ENCODE results near the gene CCL16.

Gene CCL16

DNA sequence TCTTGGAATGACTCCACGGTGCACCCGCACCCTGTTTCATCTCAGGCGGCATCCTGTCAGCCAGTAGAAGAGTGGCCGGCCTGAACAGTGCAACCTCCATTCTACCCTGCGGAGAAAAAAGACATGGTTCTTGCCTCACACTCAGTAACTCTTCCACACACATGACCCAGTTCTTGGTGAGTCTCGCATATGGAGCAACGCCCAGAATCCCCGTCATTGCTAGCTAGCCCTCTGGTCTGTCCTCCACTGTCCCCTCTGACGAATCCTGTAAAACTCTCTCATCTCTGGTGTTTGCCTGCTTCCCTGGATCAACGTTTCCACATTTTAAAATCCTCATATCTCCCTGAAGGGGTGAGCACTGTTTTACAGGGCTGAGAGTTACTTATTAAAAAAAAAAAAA, 46.5 kb downstream of the CCL16 start:
- no peak for DNase-seq

DNA sequence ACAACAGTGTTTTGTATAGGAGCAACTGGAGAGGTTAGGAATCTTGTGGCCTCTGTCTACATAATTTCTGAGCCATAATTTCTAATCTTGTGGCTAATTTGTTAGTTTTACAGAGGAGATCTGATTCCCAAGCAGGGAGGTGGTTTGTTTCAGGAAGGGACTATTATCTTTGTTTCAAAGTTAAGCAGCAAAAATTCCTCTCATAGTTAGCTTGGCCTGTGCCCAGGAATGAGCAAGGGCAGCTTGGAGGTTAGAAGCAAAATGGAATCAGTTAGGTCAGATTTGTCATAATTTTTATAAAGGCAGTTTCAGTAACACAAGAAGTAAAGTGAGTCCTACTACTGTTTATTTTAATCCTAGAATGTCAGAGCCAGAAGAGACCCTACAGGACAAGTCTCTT, 48.7 kb downstream of the CCL16 start:
- no peak for DNase-seq

DNA sequence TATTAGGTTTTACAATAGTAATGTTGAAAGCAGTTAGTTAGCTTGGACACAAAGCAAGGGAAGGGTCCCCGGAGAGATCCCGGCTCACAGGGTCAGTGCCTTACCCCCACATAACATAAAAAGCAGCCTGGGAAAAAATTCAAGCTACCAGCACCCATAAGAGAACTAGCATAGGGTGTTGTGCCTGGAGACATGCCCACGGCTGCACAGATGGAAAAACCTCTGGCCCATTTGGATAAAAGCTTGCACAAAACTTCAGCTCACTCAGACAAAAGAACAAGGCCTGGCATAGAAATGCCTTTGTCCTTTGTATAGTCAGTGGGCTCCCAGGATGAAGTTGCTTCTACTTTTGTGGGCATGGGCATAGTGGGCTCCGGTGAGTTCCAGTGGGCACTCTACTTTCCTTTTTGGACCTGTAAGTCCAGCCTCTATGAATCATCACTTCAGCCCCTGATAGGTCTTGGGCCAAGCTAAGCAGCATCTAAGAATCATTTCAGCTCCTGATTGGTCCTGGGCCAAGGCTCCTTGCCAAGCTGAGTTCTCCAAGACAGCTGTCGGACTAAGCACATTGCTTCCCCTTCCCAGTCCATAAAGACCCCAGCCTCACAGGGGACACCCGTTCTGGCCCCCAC, 49.4 kb downstream of the CCL16 start:
- no peak for DNase-seq

GRCh38 chr17:35930211-35931065, 50.9 kb downstream of the CCL16 start, which contains the start of gene RDM1:
Gene RDM1 (minus strand): TSS chr17:35930773. CDS start chr17:35930727, 46 bp downstream.
- peak in 1 of 2 donors; percentile 7 for DNase-seq

GRCh38 chr17:35927714-35928113, 53.6 kb downstream of the CCL16 start:
- DNase-seq, result no peak
